ENCODE data around the gene AP4E1. TPM values are rescaled to one million over a fixed set of nuclear protein-coding genes. Genes with fewer than 3 reads are reported as not detected.

AP4E1 gene
- total RNA-seq, 4 donors from 2014 or later, result 9.9 to 13.2 (median 10.6) TPM

DNA sequence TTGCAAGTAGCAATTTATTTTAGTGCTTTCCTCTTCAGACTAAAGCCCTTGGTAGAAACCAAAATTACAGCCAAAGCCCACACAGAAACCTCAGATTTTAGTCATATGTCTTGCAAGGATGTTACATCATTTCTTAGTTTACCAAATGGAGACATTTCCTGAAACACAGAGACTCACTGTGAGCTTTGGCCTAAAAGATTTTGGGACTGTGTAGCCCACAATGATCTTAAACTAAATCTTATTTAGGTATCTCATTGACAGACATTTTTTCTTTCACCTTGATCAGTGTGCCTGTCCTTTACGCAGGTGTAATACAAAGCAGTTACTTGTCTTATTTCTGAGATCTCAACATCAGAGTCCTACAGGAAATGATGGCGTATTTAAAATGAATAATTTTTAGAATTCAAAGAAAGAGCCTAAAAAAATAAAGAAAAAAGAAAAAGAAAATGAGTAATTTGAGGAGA is 27.8 kb upstream of the AP4E1 start:
- Histone ChIP-seq H3K9me3 (no peaks in the 10 kb centered on the region), H3K27me3 (no peaks in the 10 kb centered on the region), H3K36me3 (no peaks in the 10 kb centered on the region), H3K4me1 (peaks cover 18 to 30% (median 23%) of the 10 kb centered on the region in 4 donors), H3K4me3 (no peak overlapping the region), H3K27ac (replicated peaks in 1 of 4) (no peak overlapping the region)
- TF ChIP-seq, protein P1, sequence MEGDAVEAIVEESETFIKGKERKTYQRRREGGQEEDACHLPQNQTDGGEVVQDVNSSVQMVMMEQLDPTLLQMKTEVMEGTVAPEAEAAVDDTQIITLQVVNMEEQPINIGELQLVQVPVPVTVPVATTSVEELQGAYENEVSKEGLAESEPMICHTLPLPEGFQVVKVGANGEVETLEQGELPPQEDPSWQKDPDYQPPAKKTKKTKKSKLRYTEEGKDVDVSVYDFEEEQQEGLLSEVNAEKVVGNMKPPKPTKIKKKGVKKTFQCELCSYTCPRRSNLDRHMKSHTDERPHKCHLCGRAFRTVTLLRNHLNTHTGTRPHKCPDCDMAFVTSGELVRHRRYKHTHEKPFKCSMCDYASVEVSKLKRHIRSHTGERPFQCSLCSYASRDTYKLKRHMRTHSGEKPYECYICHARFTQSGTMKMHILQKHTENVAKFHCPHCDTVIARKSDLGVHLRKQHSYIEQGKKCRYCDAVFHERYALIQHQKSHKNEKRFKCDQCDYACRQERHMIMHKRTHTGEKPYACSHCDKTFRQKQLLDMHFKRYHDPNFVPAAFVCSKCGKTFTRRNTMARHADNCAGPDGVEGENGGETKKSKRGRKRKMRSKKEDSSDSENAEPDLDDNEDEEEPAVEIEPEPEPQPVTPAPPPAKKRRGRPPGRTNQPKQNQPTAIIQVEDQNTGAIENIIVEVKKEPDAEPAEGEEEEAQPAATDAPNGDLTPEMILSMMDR (IDR thresholded peaks at IDR 0.05), result no peak
- TF ChIP-seq EP300 (IDR thresholded peaks at IDR 0.05) (no peak), POLR2A (IDR thresholded peaks at IDR 0.05; ENCODE audit: low read depth) (no peak), POLR2AphosphoS5 (IDR thresholded peaks at IDR 0.05) (no peak)
- 97% methylated on average over 2 of the region's 2 CpGs for WGBS
- intact Hi-C loops (cut with DNase I), result no loop called here
- no peak for DNase-seq (ENCODE audit: extremely low spot score)

- no peak for DNase-seq (ENCODE audit: extremely low spot score)
- intact Hi-C loops (cut with DNase I), result no loop called here
- Histone ChIP-seq H3K4me1 (peaks cover 18 to 30% (median 24%) of the 10 kb centered on the region in 4 donors), H3K9me3 (no peaks in the 10 kb centered on the region), H3K36me3 (no peaks in the 10 kb centered on the region), H3K4me3 (no peak overlapping the region), H3K27me3 (no peaks in the 10 kb centered on the region), H3K27ac (replicated peaks in 1 of 4) (no peak overlapping the region)
- 69% methylated on average over 6 of the region's 6 CpGs for WGBS
- TF ChIP-seq, protein P1 (IDR thresholded peaks at IDR 0.05), result no peak
- TF ChIP-seq EP300 (IDR thresholded peaks at IDR 0.05), result no peak
- no peak for TF ChIP-seq POLR2A (IDR thresholded peaks at IDR 0.05; ENCODE audit: low read depth)
- TF ChIP-seq POLR2AphosphoS5 (IDR thresholded peaks at IDR 0.05), result no peak
Observed at GRCh38 chr15:50881121-50882048, 27.1 kb upstream of the AP4E1 start.

GRCh38 chr15:50883903-50884302 is 24.6 kb upstream of the AP4E1 start:
- TF ChIP-seq POLR2AphosphoS5 (IDR thresholded peaks at IDR 0.05), result no peak
- TF ChIP-seq, protein P1 (IDR thresholded peaks at IDR 0.05), result no peak
- TF ChIP-seq POLR2A (IDR thresholded peaks at IDR 0.05; ENCODE audit: low read depth), result no peak
- TF ChIP-seq EP300 (IDR thresholded peaks at IDR 0.05), result no peak
- no peak for DNase-seq (ENCODE audit: extremely low spot score)
- Histone ChIP-seq H3K36me3 (no peaks in the 10 kb centered on the region), H3K4me3 (no peak overlapping the region), H3K9me3 (no peaks in the 10 kb centered on the region), H3K4me1 (peaks cover 12 to 19% (median 15%) of the 10 kb centered on the region in 4 donors), H3K27me3 (no peaks in the 10 kb centered on the region), H3K27ac (replicated peaks in 1 of 4) (no peak overlapping the region)
- WGBS, result 76% methylated on average over 2 of the region's 2 CpGs
- intact Hi-C loops (cut with DNase I), result no loop called here

- intact Hi-C loops (cut with DNase I), result no loop called here
- TF ChIP-seq EP300 (IDR thresholded peaks at IDR 0.05) (no peak), POLR2A (IDR thresholded peaks at IDR 0.05; ENCODE audit: low read depth) (no peak), POLR2AphosphoS5 (IDR thresholded peaks at IDR 0.05) (no peak)
- TF ChIP-seq, protein P1 (IDR thresholded peaks at IDR 0.05), result no peak
- DNase-seq (ENCODE audit: extremely low spot score), result no peak
- 88% methylated on average over 5 of the region's 5 CpGs for WGBS
- Histone ChIP-seq H3K4me3 (no peak overlapping the region), H3K36me3 (no peaks in the 10 kb centered on the region), H3K27me3 (no peaks in the 10 kb centered on the region), H3K4me1 (peaks cover 12 to 19% (median 15%) of the 10 kb centered on the region in 4 donors), H3K9me3 (no peaks in the 10 kb centered on the region), H3K27ac (replicated peaks in 1 of 4) (peak overlapping the region in 3 of 4 donors; percentile 36 to 66 (median 42))
Observed at GRCh38 chr15:50884540-50884939, 23.9 kb upstream of the AP4E1 start.

Data from esophagus muscularis mucosa (tissue), 4 donors.